ENCODE measurements around the gene SEH1L.
A peak's percentile ranks its signal among the peaks of the same experiment; 100 is the strongest.

Gene SEH1L

GRCh38 chr18:12944709-12945108 lies 3.1 kb upstream of the SEH1L start:
- Histone ChIP-seq H3F3A (ENCODE audit: low read depth) (peaks cover 9% of the 10 kb centered on the region), H3K36me3 (ENCODE audit: insufficient read depth, low read length) (no peaks in the 10 kb centered on the region), H2AFZ (ENCODE audit: low read length) (no peak overlapping the region), H3K27me3 (ENCODE audit: insufficient read depth, low read length, poor library complexity, severe bottlenecking) (no peaks in the 10 kb centered on the region), H3K79me2 (ENCODE audit: insufficient read depth, low read length) (peaks cover 17% of the 10 kb centered on the region), H3K4me1 (ENCODE audit: insufficient read depth, low read length, poor library complexity, severe bottlenecking) (peaks cover 19% of the 10 kb centered on the region), H4K20me1 (ENCODE audit: insufficient read depth, low read length, poor library complexity, severe bottlenecking) (peaks cover 2% of the 10 kb centered on the region), H3K9me2 (replicated peaks; ENCODE audit: low read depth, low read length) (no peaks in the 10 kb centered on the region), H3K9me3 (ENCODE audit: insufficient read depth, low read depth, low read length) (no peaks in the 10 kb centered on the region), H3K9ac (ENCODE audit: low read depth, low read length, poor library complexity, severe bottlenecking) (no peak overlapping the region), H3K4me3 (ENCODE audit: low read length, poor library complexity, severe bottlenecking) (no peak overlapping the region), H3K4me2 (ENCODE audit: low read depth, low read length, poor library complexity, severe bottlenecking) (no peak overlapping the region)
- TF ChIP-seq CTCF (conservative IDR thresholded peaks at IDR 0.05; ENCODE audit: low read length) (no peak), EZH2phosphoT487 (IDR thresholded peaks at IDR 0.05; ENCODE audit: borderline replicate concordance) (no peak)

GRCh38 chr18:12946549-12947284 lies 1.1 kb upstream of the SEH1L start:
- TF ChIP-seq EZH2phosphoT487 (IDR thresholded peaks at IDR 0.05; ENCODE audit: borderline replicate concordance) (no peak), CTCF (conservative IDR thresholded peaks at IDR 0.05; ENCODE audit: low read length) (no peak)
- peaks cover 9% of the 10 kb centered on the region for H3F3A ChIP-seq (ENCODE audit: low read depth)
- no peaks in the 10 kb centered on the region for H3K9me2 ChIP-seq (replicated peaks; ENCODE audit: low read depth, low read length)
- peaks cover 37% of the 10 kb centered on the region for H3K79me2 ChIP-seq (ENCODE audit: insufficient read depth, low read length)
- H3K27me3 ChIP-seq (ENCODE audit: insufficient read depth, low read length, poor library complexity, severe bottlenecking): no peaks in the 10 kb centered on the region
- H3K4me3 ChIP-seq (ENCODE audit: low read length, poor library complexity, severe bottlenecking): peak overlapping the region; percentile 89
- H3K9ac ChIP-seq (ENCODE audit: low read depth, low read length, poor library complexity, severe bottlenecking): peak overlapping the region; percentile 79
- H4K20me1 ChIP-seq (ENCODE audit: insufficient read depth, low read length, poor library complexity, severe bottlenecking): peaks cover 19% of the 10 kb centered on the region
- H3K36me3 ChIP-seq (ENCODE audit: insufficient read depth, low read length): no peaks in the 10 kb centered on the region
- no peaks in the 10 kb centered on the region for H3K9me3 ChIP-seq (ENCODE audit: insufficient read depth, low read depth, low read length)
- H2AFZ ChIP-seq (ENCODE audit: low read length): peak overlapping the region; percentile 94
- peak overlapping the region; percentile 84 for H3K4me2 ChIP-seq (ENCODE audit: low read depth, low read length, poor library complexity, severe bottlenecking)
- H3K4me1 ChIP-seq (ENCODE audit: insufficient read depth, low read length, poor library complexity, severe bottlenecking): peaks cover 28% of the 10 kb centered on the region

- peak overlapping the region; percentile 80 for H3K9ac ChIP-seq (ENCODE audit: low read depth, low read length, poor library complexity, severe bottlenecking)
- peaks cover 51% of the 10 kb centered on the region for H3K79me2 ChIP-seq (ENCODE audit: insufficient read depth, low read length)
Observed at GRCh38 chr18:12948050-12948804, 416 bp downstream of the SEH1L start.

More at GRCh38 chr18:12948050-12948804, 416 bp downstream of the SEH1L start:
- H3K4me2 ChIP-seq (ENCODE audit: low read depth, low read length, poor library complexity, severe bottlenecking): peak overlapping the region; percentile 96
- H3K36me3 ChIP-seq (ENCODE audit: insufficient read depth, low read length): peaks cover 4% of the 10 kb centered on the region; the same call in 1 of the 2 replicates
- H3F3A ChIP-seq (ENCODE audit: low read depth): peaks cover 9% of the 10 kb centered on the region
- peak overlapping the region; percentile 91 for H3K4me3 ChIP-seq (ENCODE audit: low read length, poor library complexity, severe bottlenecking)
- H3K9me2 ChIP-seq (replicated peaks; ENCODE audit: low read depth, low read length): no peaks in the 10 kb centered on the region
- H3K4me1 ChIP-seq (ENCODE audit: insufficient read depth, low read length, poor library complexity, severe bottlenecking): peaks cover 31% of the 10 kb centered on the region
- H3K27me3 ChIP-seq (ENCODE audit: insufficient read depth, low read length, poor library complexity, severe bottlenecking): no peaks in the 10 kb centered on the region
- H3K9me3 ChIP-seq (ENCODE audit: insufficient read depth, low read depth, low read length): no peaks in the 10 kb centered on the region
- TF ChIP-seq CTCF (conservative IDR thresholded peaks at IDR 0.05; ENCODE audit: low read length) (no peak), EZH2phosphoT487 (IDR thresholded peaks at IDR 0.05; ENCODE audit: borderline replicate concordance) (no peak)
- peaks cover 26% of the 10 kb centered on the region for H4K20me1 ChIP-seq (ENCODE audit: insufficient read depth, low read length, poor library complexity, severe bottlenecking)
- H2AFZ ChIP-seq (ENCODE audit: low read length): peak overlapping the region; percentile 88
